ENCODE data around the gene C1orf185. TPM values are rescaled to one million over a fixed set of nuclear protein-coding genes. Genes with fewer than 3 reads are reported as not detected.

C1orf185 gene
- total and polyA plus RNA-seq, 4 donors, result not detected

- Histone ChIP-seq H3K4me3 (ENCODE audit: low read depth in 1 of 3, low read length in 3 of 3) (no peak overlapping the region), H3K27me3 (ENCODE audit: control insufficient read depth in 4 of 4, insufficient read depth in 4 of 4, low read length in 3 of 4) (peaks cover 0 to 5% (median under 1%) of the 10 kb centered on the region in 4 donors), H3K4me1 (ENCODE audit: control insufficient read depth in 4 of 4, insufficient read depth in 4 of 4, low read length in 3 of 4) (no peaks in the 10 kb centered on the region), H3K9me3 (ENCODE audit: control insufficient read depth in 4 of 4, low read length in 3 of 4) (peaks cover 0 to 5% (median 1%) of the 10 kb centered on the region in 4 donors), H3K36me3 (ENCODE audit: control insufficient read depth in 4 of 4, insufficient read depth in 3 of 4, low read depth in 1 of 4, low read length in 3 of 4) (no peaks in the 10 kb centered on the region), H3K9ac (ENCODE audit: low read depth in 1 of 2, low read length in 2 of 2) (no peak overlapping the region), H3K27ac (ENCODE audit: low read depth in 1 of 2, low read length in 2 of 2) (no peak overlapping the region)
- WGBS, result 63% methylated on average over 1 of the region's 1 CpG
- TF ChIP-seq HNF4G (IDR thresholded peaks at IDR 0.05) (no peak), MAX (IDR thresholded peaks at IDR 0.05) (no peak), FOXA1 (IDR thresholded peaks at IDR 0.05) (no peak), JUND (IDR thresholded peaks at IDR 0.05) (no peak), ATF3 (IDR thresholded peaks at IDR 0.05) (no peak), YY1 (IDR thresholded peaks at IDR 0.05) (no peak), RAD21 (IDR thresholded peaks at IDR 0.05) (no peak), GABPA (IDR thresholded peaks at IDR 0.05 in 1 of 2, conservative IDR thresholded peaks at IDR 0.05 in 1 of 2) (no peak)
- no peak for DNase-seq (ENCODE audit: low spot score)
Measured at GRCh38 chr1:51093581-51093980, 8.4 kb upstream of the C1orf185 start.

- WGBS, result 81% methylated on average over 1 of the region's 1 CpG
- TF ChIP-seq NR2F2 (IDR thresholded peaks at IDR 0.05), result no peak
- TF ChIP-seq CTCF (IDR thresholded peaks at IDR 0.05; ENCODE audit: low read depth, low read length, missing input control), result no peak
- no peak for TF ChIP-seq FOXA1 (IDR thresholded peaks at IDR 0.05)
- no peak for TF ChIP-seq RAD21 (IDR thresholded peaks at IDR 0.05)
- no peak for TF ChIP-seq TAF1 (conservative IDR thresholded peaks at IDR 0.05)
- no peak for TF ChIP-seq GABPA (IDR thresholded peaks at IDR 0.05 in 1 of 2, conservative IDR thresholded peaks at IDR 0.05 in 1 of 2)
- TF ChIP-seq YY1 (IDR thresholded peaks at IDR 0.05), result no peak
- no peak for TF ChIP-seq RXRA (IDR thresholded peaks at IDR 0.05)
- no peak for TF ChIP-seq ATF3 (IDR thresholded peaks at IDR 0.05)
- TF ChIP-seq FOXA2 (IDR thresholded peaks at IDR 0.05), result no peak
- TF ChIP-seq SP1 (IDR thresholded peaks at IDR 0.05), result no peak
- TF ChIP-seq JUND (IDR thresholded peaks at IDR 0.05), result no peak
- no peak for TF ChIP-seq ZBTB33 (IDR thresholded peaks at IDR 0.05)
- TF ChIP-seq MAX (IDR thresholded peaks at IDR 0.05), result no peak
- no peak for TF ChIP-seq REST (IDR thresholded peaks at IDR 0.05)
- TF ChIP-seq EGR1 (IDR thresholded peaks at IDR 0.05; ENCODE audit: low read depth in 2 of 2), result no peak
- no peak for TF ChIP-seq HNF4A (conservative IDR thresholded peaks at IDR 0.05)
Measured at GRCh38 chr1:51097171-51097570, 4.9 kb upstream of the C1orf185 start.

More at GRCh38 chr1:51097171-51097570, 4.9 kb upstream of the C1orf185 start:
- H3K4me1 ChIP-seq (ENCODE audit: control insufficient read depth in 4 of 4, insufficient read depth in 4 of 4, low read length in 3 of 4), result no peaks in the 10 kb centered on the region
- no peak overlapping the region for H3K27ac ChIP-seq (ENCODE audit: low read depth in 1 of 2, low read length in 2 of 2)
- H3K9me3 ChIP-seq (ENCODE audit: control insufficient read depth in 4 of 4, low read length in 3 of 4), result peaks cover 0 to 5% (median 1%) of the 10 kb centered on the region in 4 donors
- H3K27me3 ChIP-seq (ENCODE audit: control insufficient read depth in 4 of 4, insufficient read depth in 4 of 4, low read length in 3 of 4), result peaks cover 0 to 5% (median under 1%) of the 10 kb centered on the region in 4 donors
- no peak for DNase-seq (ENCODE audit: low spot score)
- no peaks in the 10 kb centered on the region for H3K36me3 ChIP-seq (ENCODE audit: control insufficient read depth in 4 of 4, insufficient read depth in 3 of 4, low read depth in 1 of 4, low read length in 3 of 4)
- H3K4me3 ChIP-seq (ENCODE audit: low read depth in 1 of 3, low read length in 3 of 3), result no peak overlapping the region
- H3K9ac ChIP-seq (ENCODE audit: low read depth in 1 of 2, low read length in 2 of 2), result no peak overlapping the region
